A549 (cell line): Measurements from ENCODE around the gene BCL2. TPM values are rescaled to one million over a fixed set of nuclear protein-coding genes. Genes with fewer than 3 reads are reported as not detected.

Source experiments
- ATAC-seq, 2 experiments: fragments of 200-7000 bp in 1 of 2; fragments of >200 bp in 1 of 2; cut with Nextera tagmentation in 1 of 2; cut with Tn5 transposase in 1 of 2; 3 replicates each; pipeline versions ENCODE4 v1.8.0 to v1.9.1; 2018 to 2020; ENCODE audit warnings: mild to moderate bottlenecking in 1 of 2, moderate library complexity in 1 of 2
- CTCF ChIA-PET: fragments of 300-600 bp; sonication (Branson Sonifier 250); formaldehyde crosslinking; extraction: SDS; loops from one replicate; lab custom pipeline; 2021; ENCODE audit warnings: antibody characterized with exemption, inconsistent platforms; lab: Yijun Ruan, JAX
- POLR2A ChIA-PET: fragments of 350-600 bp; formaldehyde crosslinking; extraction: SDS; loops from one replicate; lab custom pipeline; 2021; ENCODE audit warnings: antibody characterized with exemption, inconsistent platforms; lab: Yijun Ruan, JAX
- DNase-seq, 2 experiments: peaks; one replicate each; pipeline versions ENCODE4 v3.0.0 to v3.0.0-alpha.2; 2011 to 2016; ENCODE audit warnings: low read depth in 1 of 2, low spot score in 1 of 2
- FAIRE-seq: peaks from 2 replicates; lab custom pipeline; 2011; peaks lifted over from hg19 to GRCh38; lab: Jason Lieb, UNC
- H3K27ac ChIP-seq, 2 experiments: fragments of >200 bp; sonication (Bioruptor Twin); formaldehyde crosslinking; 3 replicates each; pipeline ENCODE4 v1.5.1; 2016 to 2017
- H3K4me1 ChIP-seq: fragments of >200 bp; sonication (Bioruptor Twin); formaldehyde crosslinking; 3 replicates; pipeline ENCODE4 v1.6.1; 2016
- H3K4me2 ChIP-seq: fragments of >200 bp; sonication (Bioruptor Twin); formaldehyde crosslinking; 3 replicates; pipeline ENCODE4 v1.6.1; 2016
- H3K4me3 ChIP-seq: fragments of >200 bp; sonication (Bioruptor Twin); formaldehyde crosslinking; 3 replicates; pipeline ENCODE4 v1.5.1; 2016
- H3K9me3 ChIP-seq: fragments of >200 bp; sonication (Bioruptor Twin); formaldehyde crosslinking; 3 replicates; pipeline ENCODE4 v1.6.1; 2016
- BHLHE40 ChIP-seq: IDR thresholded peaks from 2 replicates; pipeline ENCODE4 v1.6.1; 2012; ENCODE audit warnings: low read depth, low read length, inconsistent platforms
- CEBPB ChIP-seq, 2 experiments: fragments of >200 bp in 1 of 2; sonication (Bioruptor Twin) in 1 of 2; formaldehyde crosslinking in 1 of 2; IDR thresholded peaks; 2 replicates each; pipeline ENCODE4 v1.6.1; 2012 to 2016
- CHD4 ChIP-seq: fragments of 200-600 bp; sonication (generic); IDR thresholded peaks from 2 replicates; pipeline ENCODE4 v1.6.1; 2016; ENCODE audit warnings: antibody characterized with exemption, mild to moderate bottlenecking, borderline replicate concordance
- CTCF ChIP-seq: fragments of >200 bp; sonication (Bioruptor Twin); formaldehyde crosslinking; IDR thresholded peaks from 3 replicates; pipeline ENCODE4 v1.5.1; 2016
- EHF ChIP-seq: fragments of 250-450 bp; sonication (Bioruptor Pico); IDR thresholded peaks from 2 replicates; pipeline ENCODE4 v1.5.0; 2020; ENCODE audit warnings: mild to moderate bottlenecking
- EP300 ChIP-seq, 2 experiments: fragments of >200 bp; sonication (Bioruptor Twin); formaldehyde crosslinking; IDR thresholded peaks; 2 replicates in 1 of 2; 3 replicates in 1 of 2; pipeline ENCODE4 v1.6.1; 2016 to 2017
- ESRRA ChIP-seq: fragments of 150-350 bp; IDR thresholded peaks from 2 replicates; pipeline ENCODE4 v1.6.1; 2014; ENCODE audit warnings: mild to moderate bottlenecking, low read length, borderline replicate concordance
- FOSB ChIP-seq: fragments of 250-450 bp; sonication (Bioruptor Pico); IDR thresholded peaks from 2 replicates; pipeline ENCODE4 v1.5.0; 2020; ENCODE audit warnings: mild to moderate bottlenecking, moderate library complexity
- HDAC2 ChIP-seq: fragments of 200-600 bp; sonication (generic); IDR thresholded peaks from 2 replicates; pipeline ENCODE4 v1.6.1; 2016
- HOXB5 ChIP-seq: fragments of 250-450 bp; sonication (Bioruptor Pico); IDR thresholded peaks from 2 replicates; pipeline ENCODE4 v1.5.0; 2020; ENCODE audit warnings: mild to moderate bottlenecking, moderate library complexity
- JUN ChIP-seq, 2 experiments: fragments of >200 bp; sonication (Bioruptor Twin); formaldehyde crosslinking; IDR thresholded peaks; 2 replicates in 1 of 2; 3 replicates in 1 of 2; pipeline ENCODE4 v1.6.1; 2016 to 2017
- KDM5A ChIP-seq: fragments of 200-600 bp; sonication (generic); IDR thresholded peaks from 2 replicates; pipeline ENCODE4 v1.6.1; 2016; ENCODE audit warnings: antibody characterized with exemption, mild to moderate bottlenecking
- MAFK ChIP-seq: fragments of 450-650 bp; IDR thresholded peaks from 2 replicates; pipeline ENCODE4 v1.6.1; 2014; ENCODE audit not compliant: partially characterized antibody
- MAZ ChIP-seq: fragments of 150-350 bp; IDR thresholded peaks from 2 replicates; pipeline ENCODE4 v1.6.1; 2014; ENCODE audit warnings: antibody characterized with exemption, low read depth, low read length, borderline replicate concordance
- NR3C1 ChIP-seq: fragments of >200 bp; sonication (Bioruptor Twin); formaldehyde crosslinking; IDR thresholded peaks from 3 replicates; pipeline ENCODE4 v1.6.1; 2017
- POLR2A ChIP-seq: IDR thresholded peaks from 2 replicates; pipeline ENCODE4 v1.6.1; 2012; ENCODE audit warnings: mild to moderate bottlenecking, low read length
- POLR2AphosphoS2 ChIP-seq: conservative IDR thresholded peaks from 2 replicates; pipeline ENCODE4 v1.6.1; 2012; ENCODE audit warnings: low read length, improper control_type of control experiment, inconsistent platforms
- RAD21 ChIP-seq, 2 experiments: fragments of >200 bp in 1 of 2; sonication (Bioruptor Twin) in 1 of 2; formaldehyde crosslinking in 1 of 2; IDR thresholded peaks in 1 of 2; conservative IDR thresholded peaks in 1 of 2; 2 replicates in 1 of 2; 3 replicates in 1 of 2; pipeline ENCODE4 v1.6.1; 2012 to 2018; ENCODE audit warnings: inconsistent platforms in 1 of 2
- RFX5 ChIP-seq: fragments of 450-650 bp; IDR thresholded peaks from 2 replicates; pipeline ENCODE4 v1.7.1; 2014; ENCODE audit warnings: antibody characterized with exemption, mild to moderate bottlenecking, moderate library complexity
- SREBF2 ChIP-seq: fragments of 450-650 bp; IDR thresholded peaks from 2 replicates; pipeline ENCODE4 v1.6.1; 2014; ENCODE audit warnings: mild to moderate bottlenecking, moderate library complexity
- TFCP2L1 ChIP-seq: fragments of 250-450 bp; sonication (Bioruptor Pico); IDR thresholded peaks from 2 replicates; pipeline ENCODE4 v1.5.0; 2021; ENCODE audit warnings: mild to moderate bottlenecking
- WGBS: methylation state at CpG from one replicate; pipeline ENCODE4 v1.1.6; 2017; ENCODE audit errors: missing lambda C conversion rate; 5-methylcytosine and 5-hydroxymethylcytosine counted together
- polyA plus RNA-seq, 4 experiments: library from polyadenylated mRNA; depleted of rRNA in 3 of 4; stranded (reverse); fragments of >200 nt; fragmentation: RNase III in 1 of 4; extraction: RNeasy Plus Mini Kit Qiagen cat#74134 plus additional on column Dnase treatment in 1 of 4; gene quantifications; 2 replicates in 3 of 4; 3 replicates in 1 of 4; pipeline ENCODE4 v1.2.3, GENCODE V29; 2011 to 2017
- TF ChIP-seq, protein P1 (sequence below): fragments of >200 bp; sonication (Bioruptor Twin); formaldehyde crosslinking; IDR thresholded peaks from 2 replicates; pipeline ENCODE4 v1.6.1; 2016
- TF ChIP-seq, protein P2 (sequence below): fragments of >200 bp; sonication (Bioruptor Twin); formaldehyde crosslinking; IDR thresholded peaks from 3 replicates; pipeline ENCODE4 v1.6.1; 2016

The BCL2 gene
- polyA plus RNA-seq, 2 of the 4 experiments (the other 2 are of a cell fraction), result 0.50 to 0.61 TPM

DNA sequence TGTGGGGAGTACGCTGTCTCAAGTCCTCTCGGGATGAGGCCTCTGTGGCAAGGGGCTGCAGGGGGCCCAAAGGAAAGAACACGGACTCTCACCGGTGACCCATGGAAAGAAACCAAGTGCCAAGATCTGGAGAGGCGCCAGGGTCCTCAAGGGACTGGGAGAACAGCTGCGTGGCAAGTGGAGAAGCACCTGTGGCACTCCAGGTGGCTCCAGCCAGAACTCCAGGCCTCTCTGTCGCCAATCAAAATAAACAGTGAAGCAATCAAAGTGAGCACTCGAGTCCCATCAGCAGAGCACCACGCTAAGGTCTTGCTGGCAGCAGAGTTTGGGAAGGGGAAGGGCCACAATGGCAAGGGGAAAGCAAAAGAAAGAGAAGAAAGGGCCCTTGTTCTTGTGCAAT lies 54.7 kb downstream of the BCL2 start:
- WGBS, result 24% methylated on average over 9 of the region's 9 CpGs
- FAIRE-seq, result no peak
- CTCF ChIA-PET, result no interaction called here
- Histone ChIP-seq H3K27ac (no peak overlapping the region), H3K4me2 (no peak overlapping the region), H3K9me3 (no peaks in the 10 kb centered on the region), H3K4me3 (no peak overlapping the region), H3K4me1 (no peaks in the 10 kb centered on the region)
- no peak for DNase-seq
- TF ChIP-seq, protein P1, sequence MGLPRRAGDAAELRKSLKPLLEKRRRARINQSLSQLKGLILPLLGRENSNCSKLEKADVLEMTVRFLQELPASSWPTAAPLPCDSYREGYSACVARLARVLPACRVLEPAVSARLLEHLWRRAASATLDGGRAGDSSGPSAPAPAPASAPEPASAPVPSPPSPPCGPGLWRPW, result no peak
- no peak for TF ChIP-seq MAFK
- TF ChIP-seq JUN (IDR thresholded peaks at IDR 0.05), result no peak
- TF ChIP-seq MAZ, result no peak
- no peak for TF ChIP-seq RAD21 (conservative IDR thresholded peaks at IDR 0.05 in 1 of 2, IDR thresholded peaks at IDR 0.05 in 1 of 2)
- TF ChIP-seq SREBF2, result no peak
- no peak for TF ChIP-seq FOSB (CRISPR knock-in tag)
- TF ChIP-seq HDAC2, result no peak
- TF ChIP-seq TFCP2L1 (CRISPR knock-in tag), result no peak
- TF ChIP-seq ESRRA, result no peak
- no peak for TF ChIP-seq RFX5
- TF ChIP-seq CEBPB (IDR thresholded peaks at IDR 0.05), result no peak
- no peak for TF ChIP-seq POLR2AphosphoS2
- no peak for TF ChIP-seq EHF (CRISPR knock-in tag)
- TF ChIP-seq BHLHE40, result no peak
- no peak for TF ChIP-seq CHD4
- no peak for TF ChIP-seq POLR2A
- POLR2A ChIA-PET, result no interaction called here
- ATAC-seq, result no peak

- ATAC-seq (no peak), DNase-seq (no peak), FAIRE-seq (no peak)
- Histone ChIP-seq H3K4me1 (no peaks in the 10 kb centered on the region), H3K27ac (no peak overlapping the region), H3K9me3 (no peaks in the 10 kb centered on the region), H3K4me3 (no peak overlapping the region), H3K4me2 (no peak overlapping the region)
- 42% methylated on average over 2 of the region's 2 CpGs for WGBS
- POLR2A ChIA-PET, result no interaction called here
- TF ChIP-seq EP300 (IDR thresholded peaks at IDR 0.05) (no peak), BHLHE40 (no peak), EHF (CRISPR knock-in tag) (no peak), KDM5A (no peak), NR3C1 (no peak), CEBPB (IDR thresholded peaks at IDR 0.05) (no peak), HOXB5 (no peak), CTCF (no peak)
- TF ChIP-seq, protein P2, sequence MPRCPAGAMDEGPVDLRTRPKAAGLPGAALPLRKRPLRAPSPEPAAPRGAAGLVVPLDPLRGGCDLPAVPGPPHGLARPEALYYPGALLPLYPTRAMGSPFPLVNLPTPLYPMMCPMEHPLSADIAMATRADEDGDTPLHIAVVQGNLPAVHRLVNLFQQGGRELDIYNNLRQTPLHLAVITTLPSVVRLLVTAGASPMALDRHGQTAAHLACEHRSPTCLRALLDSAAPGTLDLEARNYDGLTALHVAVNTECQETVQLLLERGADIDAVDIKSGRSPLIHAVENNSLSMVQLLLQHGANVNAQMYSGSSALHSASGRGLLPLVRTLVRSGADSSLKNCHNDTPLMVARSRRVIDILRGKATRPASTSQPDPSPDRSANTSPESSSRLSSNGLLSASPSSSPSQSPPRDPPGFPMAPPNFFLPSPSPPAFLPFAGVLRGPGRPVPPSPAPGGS, result no peak
- CTCF ChIA-PET, result interaction anchor here (0.6 kb wide), 1 partner anchor 18 kb away, joined by 4 read pairs; no protein-coding TSS in a partner anchor
Measured at GRCh38 chr18:63263444-63263843, 56.1 kb downstream of the BCL2 start.
